K562 (cell line): ENCODE results near the gene ITPK1. TPM values are rescaled to one million over a fixed set of nuclear protein-coding genes. Genes with fewer than 3 reads are reported as not detected.

Experiments used
- ATAC-seq: fragments of 200-7000 bp; cut with Tn5 transposase; 3 replicates; pipeline ENCODE4 v1.9.1; 2020; ENCODE audit warnings: moderate library complexity
- BruUV-seq: library from RNA; stranded (reverse); fragments of 400-500 nt; replicated peaks from 2 replicates; lab custom pipeline; 2021; lab: Mats Ljungman, UMichigan
- CTCF ChIA-PET: fragments of 300-600 bp; formaldehyde crosslinking; extraction: SDS; loops from one replicate; lab custom pipeline; 2021; ENCODE audit warnings: low intra/inter-chr PET ratio; lab: Yijun Ruan, JAX
- POLR2A ChIA-PET: fragments of 300-600, 350-650 bp; sonication (Branson Sonifier 250); formaldehyde crosslinking; extraction: SDS; loops from one replicate; lab custom pipeline; 2021; ENCODE audit warnings: antibody characterized with exemption, inconsistent platforms; lab: Yijun Ruan, JAX
- DNase-seq, 4 experiments: peaks; one replicate each; pipeline versions ENCODE4 v3.0.0 to v3.0.0-alpha.2; 2011 to 2018; ENCODE audit warnings: low spot score in 3 of 4, mixed read lengths in 3 of 4; ENCODE audit errors: extremely low read depth in 1 of 4
- FAIRE-seq: peaks from 2 replicates; lab custom pipeline; 2011; peaks lifted over from hg19 to GRCh38; lab: Jason Lieb, UNC
- H2AFZ ChIP-seq: 2 replicates; pipeline ENCODE4 v1.6.0; 2011; ENCODE audit warnings: low read depth, low read length, control low read depth, inconsistent platforms
- H3K27ac ChIP-seq: fragments of 200-600 bp; 3 replicates; pipeline ENCODE4 v1.8.0; 2011; ENCODE audit warnings: low read depth, mild to moderate bottlenecking, control low read depth, inconsistent platforms, low read length, moderate library complexity, mixed read lengths; ENCODE audit errors: extremely low read depth
- H3K27me3 ChIP-seq, 2 experiments: fragments of 300-600 bp in 1 of 2; 2 replicates in 1 of 2; 3 replicates in 1 of 2; pipeline versions ENCODE4 v1.6.0 to v1.8.0; 2011; ENCODE audit warnings: inconsistent platforms in 2 of 2, low read length in 2 of 2, mild to moderate bottlenecking in 1 of 2, mixed read lengths in 1 of 2, moderate library complexity in 1 of 2; ENCODE audit not compliant: control insufficient read depth in 2 of 2, insufficient read depth in 2 of 2
- H3K36me3 ChIP-seq: fragments of 300-600 bp; 3 replicates; pipeline ENCODE4 v1.8.0; 2011; ENCODE audit warnings: mild to moderate bottlenecking, low read length, inconsistent platforms; ENCODE audit not compliant: control insufficient read depth, insufficient read depth
- H3K4me1 ChIP-seq, 2 experiments: fragments of 200-600 bp in 1 of 2; replicated peaks in 1 of 2; 2 replicates in 1 of 2; 3 replicates in 1 of 2; pipeline versions ENCODE4 v1.5.1 to v1.8.0; 2011; ENCODE audit warnings: inconsistent platforms in 2 of 2, low read length in 2 of 2, mild to moderate bottlenecking in 1 of 2, mixed read lengths in 1 of 2, moderate library complexity in 1 of 2; ENCODE audit not compliant: control insufficient read depth in 2 of 2, insufficient read depth in 2 of 2
- H3K4me2 ChIP-seq: 2 replicates; pipeline ENCODE4 v1.6.1; 2011; ENCODE audit warnings: low read length, control low read depth, inconsistent platforms, mixed read lengths; ENCODE audit not compliant: insufficient read depth
- H3K4me3 ChIP-seq: fragments of 200-600 bp; sonication (generic), shearing (Covaris generic); 2 replicates; pipeline ENCODE4 v1.5.1; 2016; ENCODE audit warnings: control low read depth, inconsistent platforms
- H3K79me2 ChIP-seq: fragments of 200-600 bp; 3 replicates; pipeline ENCODE4 v1.8.0; 2011; ENCODE audit warnings: low read length, inconsistent platforms; ENCODE audit not compliant: control insufficient read depth, insufficient read depth
- H3K9ac ChIP-seq, 2 experiments: 2 replicates each; pipeline versions ENCODE4 v1.6.0 to v1.6.1; 2011; ENCODE audit warnings: low read depth in 2 of 2, low read length in 2 of 2, control low read depth in 1 of 2, inconsistent platforms in 1 of 2, mild to moderate bottlenecking in 1 of 2, mixed read lengths in 1 of 2; ENCODE audit not compliant: insufficient read depth in 1 of 2
- H3K9me1 ChIP-seq: one replicate; pipeline ENCODE4 v1.6.0; 2011; ENCODE audit warnings: inconsistent platforms, mild to moderate bottlenecking, low read length, moderate library complexity; ENCODE audit not compliant: control insufficient read depth, insufficient read depth
- H3K9me3 ChIP-seq: replicated peaks from 2 replicates; pipeline ENCODE4 v1.5.1; 2011; ENCODE audit warnings: low read depth, low read length, inconsistent platforms; ENCODE audit not compliant: control insufficient read depth, insufficient read depth
- H4K20me1 ChIP-seq: replicated peaks from 2 replicates; pipeline ENCODE4 v1.6.1; 2011; ENCODE audit warnings: low read length, inconsistent platforms, mixed read lengths; ENCODE audit not compliant: control insufficient read depth, insufficient read depth
- ARID2 ChIP-seq: fragments of 450-650 bp; IDR thresholded peaks from 2 replicates; pipeline ENCODE4 v1.6.1; 2017; ENCODE audit warnings: antibody characterized with exemption, mild to moderate bottlenecking
- FOS ChIP-seq: IDR thresholded peaks from 3 replicates; pipeline ENCODE4 v1.6.1; 2011; ENCODE audit not compliant: insufficient read length; ENCODE audit errors: extremely low read depth
- MEF2A ChIP-seq: IDR thresholded peaks from 2 replicates; pipeline ENCODE4 v1.6.1; 2011; ENCODE audit warnings: low read depth, mild to moderate bottlenecking, low read length, moderate library complexity; ENCODE audit not compliant: control insufficient read depth
- MTA2 ChIP-seq: fragments of 450-650 bp; IDR thresholded peaks from 2 replicates; pipeline ENCODE4 v1.6.1; 2016; ENCODE audit warnings: low read depth
- SNRNP70 ChIP-seq: fragments of 200-400 bp; formaldehyde crosslinking; optimal IDR thresholded peaks from 2 replicates; pipeline ENCODE3; 2017; ENCODE audit warnings: low read depth, low read length
- TCF3 ChIP-seq: sonication (generic); formaldehyde crosslinking; IDR thresholded peaks from 2 replicates; pipeline ENCODE4 v1.4.0; 2020; ENCODE audit warnings: mild to moderate bottlenecking, missing genetic modification reagents
- ZBTB8A ChIP-seq: fragments of 450-650 bp; IDR thresholded peaks from 2 replicates; pipeline ENCODE4 v1.6.1; 2018; ENCODE audit warnings: mild to moderate bottlenecking, moderate library complexity; ENCODE audit not compliant: partially characterized antibody
- ZNF165 ChIP-seq: fragments of 250-450 bp; sonication (Bioruptor Pico); IDR thresholded peaks from 2 replicates; pipeline ENCODE4 v1.4.0; 2020; ENCODE audit warnings: borderline replicate concordance
- ZNF239 ChIP-seq: fragments of 250-450 bp; sonication (Bioruptor Pico); IDR thresholded peaks from 2 replicates; pipeline ENCODE4 v1.4.0; 2020; ENCODE audit warnings: mild to moderate bottlenecking
- WGBS: fragments of 100-300 bp; shearing (Covaris generic); methylation state at CpG from one replicate; pipeline ENCODE4 v1.1.6; 2016; ENCODE audit warnings: low coverage, mixed read lengths; ENCODE audit not compliant: insufficient coverage; ENCODE audit errors: missing lambda C conversion rate; 5-methylcytosine and 5-hydroxymethylcytosine counted together
- in situ Hi-C: fragments of 300-500 bp; cut with MboI; formaldehyde crosslinking; loops from 4 replicates; pipeline ENCODE4 v1.15.0; 2018; ENCODE audit warnings: inconsistent platforms, mixed read lengths
- intact Hi-C: fragments of 100-400 bp; cut with micrococcal nuclease; formaldehyde crosslinking; loops from 2 replicates; pipeline ENCODE4 v1.14.2; 2022
- polyA plus RNA-seq, 8 experiments: library from polyadenylated mRNA; depleted of rRNA in 4 of 8; stranded (reverse) in 5 of 8; unstranded in 3 of 8; fragments of >200 nt; fragmentation: Nextera tagmentation in 2 of 8; fragmentation: Illumina TruSeq in 1 of 8; extraction: Ambion mirVana in 2 of 8; extraction: Trizol in 1 of 8; gene quantifications; 2 replicates each; pipeline versions ENCODE4 v1.2.1 to v1.2.3, GENCODE V29; 2011 to 2014; ENCODE audit warnings: inconsistent platforms in 1 of 8, missing spikeins in 1 of 8
- total RNA-seq, 7 experiments: library from RNA; depleted of rRNA in 6 of 7; stranded (reverse); fragments of >200 nt in 6 of 7; fragmentation: Illumina TruSeq in 2 of 7; extraction: Trizol in 2 of 7; gene quantifications; 2 replicates each; pipeline versions ENCODE4 v1.2.1 to v1.2.3, GENCODE V29; 2011 to 2021; ENCODE audit warnings: low replicate concordance in 1 of 7
- TF ChIP-seq, protein P1 (sequence below): sonication (generic); formaldehyde crosslinking; IDR thresholded peaks from 2 replicates; pipeline ENCODE4 v1.8.0; 2022; ENCODE audit warnings: mild to moderate bottlenecking, missing genetic modification reagents
- TF ChIP-seq, protein P2 (sequence below): fragments of 450-650 bp; formaldehyde crosslinking; IDR thresholded peaks from 2 replicates; pipeline ENCODE4 v1.4.0; 2022; ENCODE audit warnings: missing genetic modification characterization

The ITPK1 gene
- total and polyA plus RNA-seq, 9 of the 15 experiments (the other 6 are each of a cell fraction or from before 2014, with no cell fraction given): 1.2 to 39.2 (median 23.0) TPM

DNA sequence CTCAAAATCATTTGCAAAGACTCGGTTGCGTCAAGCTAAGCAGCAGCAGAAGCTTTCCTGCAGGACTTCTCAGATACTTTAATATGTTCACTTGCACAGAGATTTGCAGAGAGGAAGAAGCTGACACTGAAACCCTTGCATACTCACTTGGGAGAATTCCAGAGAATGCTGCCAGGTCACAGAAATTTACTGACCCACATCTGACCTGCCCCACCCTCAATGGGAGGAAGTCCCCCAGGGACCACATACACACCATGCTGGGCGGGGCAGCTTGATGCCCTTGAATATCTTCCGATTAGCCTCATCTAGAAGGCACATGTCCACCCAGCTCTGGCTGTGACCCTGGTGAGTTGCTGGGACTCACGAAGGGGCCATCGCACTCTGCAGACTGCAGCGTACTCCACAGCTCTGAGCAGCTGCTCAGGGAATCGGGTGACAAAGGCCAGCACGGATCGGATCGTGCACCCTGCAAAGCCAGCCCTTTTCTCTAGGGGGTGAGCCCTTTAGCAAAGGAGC, 83.2 kb downstream of the ITPK1 start:
- FAIRE-seq: no peak
- peak overlapping the region in 1 of 2 experiments; percentile 20; a peak in 1 of 4 replicates for H3K9ac ChIP-seq
- H3K9me1 ChIP-seq: peaks cover 8% of the 10 kb centered on the region
- CTCF ChIA-PET: no interaction called here
- no peak overlapping the region for H3K4me2 ChIP-seq
- H3K79me2 ChIP-seq: no peaks in the 10 kb centered on the region
- no peak overlapping the region for H3K27ac ChIP-seq
- TF ChIP-seq ZNF239 (CRISPR knock-in tag): peak; percentile 76
- TF ChIP-seq MEF2A: no peak
- TF ChIP-seq, all 486 proteins: peak for 1
- H4K20me1 ChIP-seq: peaks cover 9% of the 10 kb centered on the region
- ATAC-seq (no peak), DNase-seq (no peak)
- intact Hi-C loops (no loop called here), in situ Hi-C loops (no loop called here)
- WGBS: 69% methylated on average over 11 of the region's 11 CpGs
- POLR2A ChIA-PET: no interaction called here
- no peaks in the 10 kb centered on the region for H3K27me3 ChIP-seq
- no peak overlapping the region for H3K4me3 ChIP-seq
- no peaks in the 10 kb centered on the region for H3K9me3 ChIP-seq
- no peaks in the 10 kb centered on the region for H3K36me3 ChIP-seq
- H2AFZ ChIP-seq: no peak overlapping the region
- peaks cover 0 to 23% of the 10 kb centered on the region in 2 experiments; a peak in 2 of 5 replicates for H3K4me1 ChIP-seq
- BruUV-seq: no TSS peak

DNA sequence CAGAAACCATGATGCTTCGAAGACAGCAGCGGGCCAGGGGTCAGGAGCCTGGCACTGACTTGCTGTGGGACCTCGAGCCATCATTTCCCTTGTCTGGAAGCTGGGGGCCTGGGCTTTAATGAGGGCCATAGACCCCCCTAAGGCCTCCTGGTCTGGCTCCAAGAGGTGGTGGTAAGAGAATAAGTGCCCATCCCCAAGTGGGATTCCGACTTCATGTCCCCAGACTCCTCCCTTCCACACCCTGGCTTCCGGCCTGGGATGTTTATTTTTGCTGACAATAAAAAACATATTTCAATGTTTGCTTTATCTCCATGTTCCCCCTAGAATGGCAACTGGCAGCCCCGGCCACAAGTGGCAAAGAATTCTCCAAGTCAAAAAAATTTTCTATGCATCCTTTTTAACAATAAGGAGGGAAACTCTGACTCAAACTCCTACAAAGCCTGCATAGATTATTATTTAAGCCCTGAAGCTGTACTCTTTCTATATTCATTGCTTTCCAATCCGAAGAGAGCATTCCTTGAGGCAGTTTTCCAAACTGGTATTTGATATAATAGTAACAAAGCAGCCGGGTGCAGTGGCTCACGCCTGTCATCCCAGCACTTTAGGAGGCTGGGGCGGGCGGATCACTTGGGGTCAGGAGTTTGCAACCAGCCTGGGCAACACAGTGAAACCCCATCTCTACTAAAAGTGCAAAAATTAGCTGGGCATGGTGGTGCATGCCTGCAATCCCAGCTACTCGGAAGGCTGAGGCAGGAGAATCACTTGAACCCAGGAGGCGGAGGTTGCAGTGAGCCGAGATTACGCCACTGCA, 84.0 kb downstream of the ITPK1 start:
- Histone ChIP-seq H3K27me3 (no peaks in the 10 kb centered on the region), H3K4me2 (no peak overlapping the region), H3K4me1 (peaks cover 0 to 20% of the 10 kb centered on the region in 2 experiments; a peak in 2 of 5 replicates), H4K20me1 (peaks cover 9% of the 10 kb centered on the region), H2AFZ (no peak overlapping the region), H3K9me3 (no peaks in the 10 kb centered on the region), H3K79me2 (no peaks in the 10 kb centered on the region), H3K4me3 (no peak overlapping the region), H3K36me3 (no peaks in the 10 kb centered on the region), H3K9me1 (peaks cover 8% of the 10 kb centered on the region), H3K27ac (no peak overlapping the region), H3K9ac (no peak overlapping the region)
- FAIRE-seq (no peak), ATAC-seq (no peak), DNase-seq (no peak)
- in situ Hi-C loops (no loop called here), intact Hi-C loops (no loop called here)
- 80% methylated on average over 13 of the region's 15 CpGs for WGBS
- POLR2A ChIA-PET: interaction anchor here (0.8 kb wide), 1 partner anchor 44 kb away, joined by 4 read pairs; no protein-coding TSS in a partner anchor
- CTCF ChIA-PET: no interaction called here
- BruUV-seq: no TSS peak
- TF ChIP-seq TCF3 (CRISPR knock-in tag) (no peak), ARID2 (no peak), MTA2 (no peak), ZBTB8A (no peak), FOS (no peak), ZNF165 (CRISPR knock-in tag) (no peak), SNRNP70 (no peak)
- TF ChIP-seq, protein P1, sequence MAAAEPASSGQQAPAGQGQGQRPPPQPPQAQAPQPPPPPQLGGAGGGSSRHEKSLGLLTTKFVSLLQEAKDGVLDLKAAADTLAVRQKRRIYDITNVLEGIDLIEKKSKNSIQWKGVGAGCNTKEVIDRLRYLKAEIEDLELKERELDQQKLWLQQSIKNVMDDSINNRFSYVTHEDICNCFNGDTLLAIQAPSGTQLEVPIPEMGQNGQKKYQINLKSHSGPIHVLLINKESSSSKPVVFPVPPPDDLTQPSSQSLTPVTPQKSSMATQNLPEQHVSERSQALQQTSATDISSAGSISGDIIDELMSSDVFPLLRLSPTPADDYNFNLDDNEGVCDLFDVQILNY (CRISPR knock-in tag): no peak
- TF ChIP-seq, protein P2, sequence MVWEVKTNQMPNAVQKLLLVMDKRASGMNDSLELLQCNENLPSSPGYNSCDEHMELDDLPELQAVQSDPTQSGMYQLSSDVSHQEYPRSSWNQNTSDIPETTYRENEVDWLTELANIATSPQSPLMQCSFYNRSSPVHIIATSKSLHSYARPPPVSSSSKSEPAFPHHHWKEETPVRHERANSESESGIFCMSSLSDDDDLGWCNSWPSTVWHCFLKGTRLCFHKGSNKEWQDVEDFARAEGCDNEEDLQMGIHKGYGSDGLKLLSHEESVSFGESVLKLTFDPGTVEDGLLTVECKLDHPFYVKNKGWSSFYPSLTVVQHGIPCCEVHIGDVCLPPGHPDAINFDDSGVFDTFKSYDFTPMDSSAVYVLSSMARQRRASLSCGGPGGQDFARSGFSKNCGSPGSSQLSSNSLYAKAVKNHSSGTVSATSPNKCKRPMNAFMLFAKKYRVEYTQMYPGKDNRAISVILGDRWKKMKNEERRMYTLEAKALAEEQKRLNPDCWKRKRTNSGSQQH (CRISPR knock-in tag): no peak
